H1 (cell line): ENCODE results near the gene SIPA1L2. TPM values are rescaled to one million over a fixed set of nuclear protein-coding genes. Genes with fewer than 3 reads are reported as not detected.

ENCODE experiments used
- ASH2L ChIP-seq: fragments of 200-600, 300-600 bp; sonication (generic); IDR thresholded peaks from one replicate; pipeline ENCODE4 v1.7.1; 2017; ENCODE audit warnings: low read length
- BCL11A ChIP-seq, 2 experiments: IDR thresholded peaks; one replicate each; pipeline ENCODE4 v1.6.1; 2011; ENCODE audit warnings: low read depth in 2 of 2, low read length in 2 of 2, mild to moderate bottlenecking in 2 of 2
- CEBPB ChIP-seq: IDR thresholded peaks from 2 replicates; pipeline ENCODE4 v1.6.1; 2012; ENCODE audit warnings: low read depth, low read length
- CTBP2 ChIP-seq: IDR thresholded peaks from 2 replicates; pipeline ENCODE4 v1.7.0; 2011; ENCODE audit warnings: borderline replicate concordance, mild to moderate bottlenecking, moderate library complexity, mixed read lengths, low read length; ENCODE audit not compliant: insufficient read depth, insufficient read length
- EP300 ChIP-seq, 2 experiments: IDR thresholded peaks; 1 replicate in 1 of 2; 2 replicates in 1 of 2; pipeline ENCODE4 v1.6.1; 2011 to 2012; ENCODE audit warnings: low read depth in 2 of 2, low read length in 2 of 2, mild to moderate bottlenecking in 2 of 2, borderline replicate concordance in 1 of 2, inconsistent platforms in 1 of 2, moderate library complexity in 1 of 2
- FOSL1 ChIP-seq: IDR thresholded peaks from 2 replicates; pipeline ENCODE4 v1.6.1; 2011; ENCODE audit warnings: mild to moderate bottlenecking, low read depth, low read length, moderate library complexity; ENCODE audit not compliant: insufficient read depth
- JUND ChIP-seq: IDR thresholded peaks from 2 replicates; pipeline ENCODE4 v1.6.1; 2011; ENCODE audit warnings: mild to moderate bottlenecking, improper control_type of control experiment, low read length
- KDM1A ChIP-seq: fragments of 200-600, 300-600 bp; sonication (generic); IDR thresholded peaks from 2 replicates; pipeline ENCODE4 v1.7.1; 2016; ENCODE audit warnings: mild to moderate bottlenecking, low read length, borderline replicate concordance
- KDM4A ChIP-seq: IDR thresholded peaks from one replicate; pipeline ENCODE4 v1.7.1; 2012; ENCODE audit warnings: low read depth, mild to moderate bottlenecking, moderate library complexity, low read length, inconsistent platforms; ENCODE audit not compliant: severe bottlenecking
- NRF1 ChIP-seq: IDR thresholded peaks from 2 replicates; pipeline ENCODE4 v1.6.1; 2011; ENCODE audit warnings: mild to moderate bottlenecking, low read depth, low read length, improper control_type of control experiment
- RFX5 ChIP-seq: IDR thresholded peaks from 2 replicates; pipeline ENCODE4 v1.6.1; 2011; ENCODE audit warnings: low read depth, low read length, improper control_type of control experiment, borderline replicate concordance
- RNF2 ChIP-seq: fragments of 200-900, 300-1000 bp; sonication (generic); IDR thresholded peaks from 2 replicates; pipeline ENCODE4 v1.7.1; 2016; ENCODE audit warnings: borderline replicate concordance, low read depth, mild to moderate bottlenecking, antibody characterized with exemption, low read length; ENCODE audit not compliant: poor library complexity, severe bottlenecking; ENCODE audit errors: missing control alignments
- SIN3A ChIP-seq, 2 experiments: IDR thresholded peaks in 1 of 2; conservative IDR thresholded peaks in 1 of 2; 2 replicates each; pipeline ENCODE4 v1.6.1; 2011 to 2012; ENCODE audit warnings: low read length in 2 of 2, improper control_type of control experiment in 1 of 2, low read depth in 1 of 2, mild to moderate bottlenecking in 1 of 2
- SIRT6 ChIP-seq: IDR thresholded peaks from one replicate; pipeline ENCODE4 v1.7.1; 2012; ENCODE audit warnings: low read length, inconsistent platforms
- SP2 ChIP-seq: IDR thresholded peaks from 2 replicates; pipeline ENCODE4 v1.6.1; 2012; ENCODE audit warnings: mild to moderate bottlenecking, low read length, inconsistent platforms
- SRF ChIP-seq: IDR thresholded peaks from 2 replicates; pipeline ENCODE4 v1.6.1; 2011; ENCODE audit warnings: mild to moderate bottlenecking, low read depth, low read length, moderate library complexity
- TAF1 ChIP-seq: IDR thresholded peaks from 2 replicates; pipeline ENCODE4 v1.6.1; 2011; ENCODE audit warnings: mild to moderate bottlenecking, low read depth, low read length
- TEAD4 ChIP-seq: IDR thresholded peaks from 2 replicates; pipeline ENCODE4 v1.6.1; 2012; ENCODE audit warnings: low read depth, low read length, inconsistent platforms, mixed read lengths
- ZNF274 ChIP-seq: IDR thresholded peaks from 2 replicates; pipeline ENCODE4 v1.7.0; 2012; ENCODE audit warnings: low read length, borderline replicate concordance; ENCODE audit errors: extremely low read depth
- polyA plus RNA-seq, 7 experiments: library from polyadenylated mRNA; depleted of rRNA in 3 of 7; stranded (reverse) in 5 of 7; unstranded in 2 of 7; fragments of >200 nt in 5 of 7; fragments of 200-250 nt in 2 of 7; gene quantifications; 1 replicate in 5 of 7; 2 replicates in 1 of 7; 4 replicates in 1 of 7; pipeline versions ENCODE4 v1.2.1 to v1.2.3, GENCODE V29; 2011 to 2013; ENCODE audit warnings: missing spikeins in 2 of 7, mixed read lengths in 2 of 7
- total RNA-seq: library from RNA; stranded (reverse); fragmentation: NEBNext Ultra II Directional; extraction: Animal tissue kit (Norgen Biotek cat#: 25700); gene quantifications from 2 replicates; pipeline ENCODE4 v1.2.1, GENCODE V29; 2021
- TF ChIP-seq, protein P1 (sequence below): IDR thresholded peaks from 2 replicates; pipeline ENCODE4 v1.6.1; 2012; ENCODE audit warnings: low read length, inconsistent platforms
- TF ChIP-seq, protein P2 (sequence below): IDR thresholded peaks from 2 replicates; pipeline ENCODE4 v1.6.1; 2012; ENCODE audit warnings: inconsistent platforms

SIPA1L2 gene
- total and polyA plus RNA-seq, 2 of the 8 experiments (the other 6 are each of a cell fraction or from before 2014, with no cell fraction given), result 7.7 to 13.2 TPM

DNA sequence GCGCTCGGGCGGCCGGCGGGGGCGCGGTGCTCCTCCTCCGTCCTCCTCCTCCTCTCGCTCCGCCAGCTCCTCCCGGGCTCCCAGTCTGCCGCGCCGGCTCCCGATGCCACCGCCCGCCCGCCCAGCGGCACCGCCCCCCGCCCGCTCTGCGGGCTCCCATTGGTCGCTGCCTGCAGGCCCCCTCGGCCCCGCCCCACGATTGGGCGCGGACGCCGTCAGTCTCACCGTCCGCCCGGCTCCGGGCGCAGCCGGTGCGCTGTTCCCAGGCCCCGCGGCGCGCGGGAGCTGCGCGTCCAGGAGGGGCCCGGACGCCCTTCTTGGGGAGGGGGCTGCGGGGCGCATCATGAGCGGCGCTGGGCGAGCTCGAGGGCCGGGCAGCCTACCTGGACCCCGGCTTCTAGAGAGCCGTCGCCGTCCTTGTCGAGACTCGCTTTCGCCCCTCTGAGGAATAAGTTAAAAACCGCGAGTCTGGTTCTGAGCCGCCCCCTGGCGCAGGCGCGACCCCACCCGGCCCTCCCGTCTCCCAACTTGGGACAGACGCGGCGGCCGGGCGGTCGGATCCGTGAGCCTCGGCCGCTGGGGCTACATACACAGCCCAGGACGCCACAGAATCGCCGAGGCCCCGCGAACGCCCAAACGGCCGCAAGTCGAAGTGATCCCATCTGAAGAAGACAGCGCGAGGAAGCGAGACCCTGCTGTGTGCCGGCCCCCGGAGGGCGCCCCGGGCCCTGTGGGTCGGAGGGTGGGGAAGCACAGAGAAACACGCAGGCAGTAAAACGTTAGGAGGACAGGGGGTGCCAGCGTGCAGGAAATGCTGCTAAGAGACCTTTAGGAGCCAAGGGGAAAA lies at the start of gene SIPA1L2 (continued):
- TF ChIP-seq, protein P1, sequence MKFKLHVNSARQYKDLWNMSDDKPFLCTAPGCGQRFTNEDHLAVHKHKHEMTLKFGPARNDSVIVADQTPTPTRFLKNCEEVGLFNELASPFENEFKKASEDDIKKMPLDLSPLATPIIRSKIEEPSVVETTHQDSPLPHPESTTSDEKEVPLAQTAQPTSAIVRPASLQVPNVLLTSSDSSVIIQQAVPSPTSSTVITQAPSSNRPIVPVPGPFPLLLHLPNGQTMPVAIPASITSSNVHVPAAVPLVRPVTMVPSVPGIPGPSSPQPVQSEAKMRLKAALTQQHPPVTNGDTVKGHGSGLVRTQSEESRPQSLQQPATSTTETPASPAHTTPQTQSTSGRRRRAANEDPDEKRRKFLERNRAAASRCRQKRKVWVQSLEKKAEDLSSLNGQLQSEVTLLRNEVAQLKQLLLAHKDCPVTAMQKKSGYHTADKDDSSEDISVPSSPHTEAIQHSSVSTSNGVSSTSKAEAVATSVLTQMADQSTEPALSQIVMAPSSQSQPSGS, result no peak
- TF ChIP-seq ASH2L (no peak), CTBP2 (no peak), SIN3A (conservative IDR thresholded peaks at IDR 0.05 in 1 of 2, IDR thresholded peaks at IDR 0.05 in 1 of 2; ENCODE audit: low read depth in 1 of 2, low read length in 2 of 2) (no peak), BCL11A (IDR thresholded peaks at IDR 0.05; ENCODE audit: low read depth in 2 of 2, low read length in 2 of 2) (no peak), RNF2 (no peak), CEBPB (no peak), RFX5 (no peak), ZNF274 (no peak), TEAD4 (no peak), JUND (no peak), SRF (no peak), KDM1A (peak; percentile 69; the same call in 1 of the 2 replicates), SP2 (peak; percentile 79), EP300 (IDR thresholded peaks at IDR 0.05; ENCODE audit: borderline replicate concordance in 1 of 2, low read depth in 2 of 2, low read length in 2 of 2) (no peak), FOSL1 (no peak), NRF1 (no peak), SIRT6 (no peak), TAF1 (peak; percentile 76), KDM4A (peak; percentile 80)
- TF ChIP-seq, protein P2, sequence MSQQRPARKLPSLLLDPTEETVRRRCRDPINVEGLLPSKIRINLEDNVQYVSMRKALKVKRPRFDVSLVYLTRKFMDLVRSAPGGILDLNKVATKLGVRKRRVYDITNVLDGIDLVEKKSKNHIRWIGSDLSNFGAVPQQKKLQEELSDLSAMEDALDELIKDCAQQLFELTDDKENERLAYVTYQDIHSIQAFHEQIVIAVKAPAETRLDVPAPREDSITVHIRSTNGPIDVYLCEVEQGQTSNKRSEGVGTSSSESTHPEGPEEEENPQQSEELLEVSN, result 0 out of 2 replicates have a peak, but pooled peaks have one; percentile 16
